ENCODE results near the gene CPM. TPM values are rescaled to one million over a fixed set of nuclear protein-coding genes. Genes with fewer than 3 reads are reported as not detected.

Gene CPM
- total and polyA plus RNA-seq, 2 of the 4 experiments (the other 2 are of a cell fraction), result 2.0 to 8.8 TPM

- H2AK5ac ChIP-seq (ENCODE audit: low read depth, low read length), result no peak overlapping the region
- ChIA-PET CTCF (no interaction called here), POLR2A (ENCODE audit: unreplicated experiment) (no interaction called here)
- H3K9ac ChIP-seq (ENCODE audit: low read depth, low read length), result no peak overlapping the region
- intact Hi-C loops (cut with micrococcal nuclease), result no loop called here
- ATAC-seq (ENCODE audit: low read depth), result no peak
- H3K9me1 ChIP-seq (ENCODE audit: insufficient read depth, low read length), result no peaks in the 10 kb centered on the region
- no peaks in the 10 kb centered on the region for H3K27me3 ChIP-seq (ENCODE audit: control insufficient read depth, insufficient read depth, low read length)
- no peak overlapping the region for H3K4ac ChIP-seq (ENCODE audit: low read depth, low read length)
- in situ Hi-C loops (cut with MboI; ENCODE audit: low sequenced_read_pairs), result no loop called here
- BruUV-seq (replicated peaks), result no TSS peak
- H2AK9ac ChIP-seq (replicated peaks; ENCODE audit: low read depth, low read length, poor library complexity), result no peak overlapping the region
- H2AFZ ChIP-seq (replicated peaks; ENCODE audit: low read length, poor library complexity), result no peak overlapping the region
- no peaks in the 10 kb centered on the region for H3K79me1 ChIP-seq (ENCODE audit: low read depth in 1 of 2, low read length in 2 of 2)
- no peak overlapping the region for H3K23ac ChIP-seq (ENCODE audit: low read depth, low read length)
- H3K14ac ChIP-seq (replicated peaks; ENCODE audit: low read depth, low read length), result no peak overlapping the region
- H3K18ac ChIP-seq (ENCODE audit: low read depth, low read length), result no peak overlapping the region
- no peak overlapping the region for H2BK120ac ChIP-seq (ENCODE audit: low read depth, low read length)
- no peak overlapping the region for H3K56ac ChIP-seq (ENCODE audit: extremely low read depth, insufficient read depth, low read length)
- no peaks in the 10 kb centered on the region for H4K20me1 ChIP-seq (ENCODE audit: insufficient read depth, low read length)
- 60% methylated on average over 1 of the region's 3 CpGs; no CpG with 5 or more reads in 1 of the 2 experiments for WGBS, 2 experiments (ENCODE audit: extremely low coverage in 2 of 2, insufficient read length in 1 of 2)
- H4K8ac ChIP-seq (ENCODE audit: low read depth in 2 of 2, low read length in 2 of 2), result no peak overlapping the region
- dilution Hi-C loops (cut with HindIII; ENCODE audit: low sequenced_read_pairs, unreplicated experiment), result no loop called here
- no peak overlapping the region for H4K91ac ChIP-seq (ENCODE audit: insufficient read depth, low read depth, low read length)
- H2BK20ac ChIP-seq (ENCODE audit: low read depth, low read length), result no peak overlapping the region
- H3K9me3 ChIP-seq (ENCODE audit: control insufficient read depth, insufficient read depth, low read length), result no peaks in the 10 kb centered on the region
- TF ChIP-seq NFE2L2 (IDR thresholded peaks at IDR 0.05; ENCODE audit: low read depth, low read length) (no peak), MXI1 (IDR thresholded peaks at IDR 0.05; ENCODE audit: borderline replicate concordance, low read depth, low read length) (no peak)
- H2BK15ac ChIP-seq (ENCODE audit: low read depth, low read length), result no peak overlapping the region
- no peak for DNase-seq
- H3K4me2 ChIP-seq (ENCODE audit: low read depth, low read length), result no peak overlapping the region
- no peak overlapping the region for H4K5ac ChIP-seq (ENCODE audit: low read depth, low read length)
- no peak overlapping the region for H3K4me3 ChIP-seq (ENCODE audit: insufficient read depth, low read depth, low read length)
- no peaks in the 10 kb centered on the region for H3K36me3 ChIP-seq (ENCODE audit: control insufficient read depth, insufficient read depth, low read length)
- H2BK5ac ChIP-seq (ENCODE audit: low read depth, low read length, poor library complexity, severe bottlenecking), result no peak overlapping the region
- no peaks in the 10 kb centered on the region for H3K4me1 ChIP-seq (ENCODE audit: control insufficient read depth, insufficient read depth, low read length)
- no peak overlapping the region for H3K27ac ChIP-seq (ENCODE audit: insufficient read depth, low read length)
Measured at GRCh38 chr12:68856510-68856909, 76.5 kb downstream of the CPM start.
